Lower leg skin (tissue), 3 donors: ENCODE data around the gene RAD52.

Experiments used
- POLR2A ChIP-seq, 2 donors: fragments of 450-650 bp; IDR thresholded peaks; one replicate each; pipeline ENCODE4 v1.6.1; 2016 to 2017; ENCODE audit warnings: antibody characterized with exemption in 2 of 2, mild to moderate bottlenecking in 1 of 2, moderate library complexity in 1 of 2
- TF ChIP-seq, protein P1 (sequence below), 3 donors: fragments of 450-650 bp; IDR thresholded peaks; one replicate each; pipeline ENCODE4 v1.5.1; 2016; ENCODE audit warnings: antibody characterized with exemption in 3 of 3, mild to moderate bottlenecking in 3 of 3, moderate library complexity in 2 of 3

DNA sequence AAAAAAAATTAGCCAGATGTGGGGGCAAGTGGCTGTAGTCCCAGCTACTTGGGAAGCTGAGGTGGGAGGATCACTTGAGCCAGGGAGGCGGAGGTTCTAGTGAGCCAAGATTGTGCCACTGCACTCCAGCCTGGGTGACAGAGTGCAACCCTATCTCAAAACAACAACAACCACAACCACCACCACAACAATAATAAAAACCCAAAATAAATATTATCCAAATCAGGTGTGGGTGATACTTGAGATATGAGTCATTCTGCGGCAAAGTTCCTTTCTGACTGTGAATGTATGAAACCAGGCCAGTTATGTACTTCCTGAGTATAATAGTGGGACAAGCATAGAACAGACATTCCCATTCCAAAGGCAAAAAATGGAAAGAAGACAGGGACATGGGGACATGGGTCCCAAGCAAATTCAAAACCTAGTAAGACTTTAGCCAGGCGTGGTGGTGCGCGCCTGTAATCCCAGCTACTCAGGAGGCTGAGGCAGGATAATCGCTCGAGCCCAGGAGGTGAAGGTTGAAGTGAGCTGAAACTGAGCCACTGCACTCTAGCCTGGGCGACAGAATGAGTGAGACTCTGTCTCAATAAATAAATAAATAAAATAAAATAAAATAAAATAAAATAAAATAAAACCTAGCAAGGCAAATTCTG is 31.8 kb upstream of the RAD52 start:
- TF ChIP-seq, protein P1, sequence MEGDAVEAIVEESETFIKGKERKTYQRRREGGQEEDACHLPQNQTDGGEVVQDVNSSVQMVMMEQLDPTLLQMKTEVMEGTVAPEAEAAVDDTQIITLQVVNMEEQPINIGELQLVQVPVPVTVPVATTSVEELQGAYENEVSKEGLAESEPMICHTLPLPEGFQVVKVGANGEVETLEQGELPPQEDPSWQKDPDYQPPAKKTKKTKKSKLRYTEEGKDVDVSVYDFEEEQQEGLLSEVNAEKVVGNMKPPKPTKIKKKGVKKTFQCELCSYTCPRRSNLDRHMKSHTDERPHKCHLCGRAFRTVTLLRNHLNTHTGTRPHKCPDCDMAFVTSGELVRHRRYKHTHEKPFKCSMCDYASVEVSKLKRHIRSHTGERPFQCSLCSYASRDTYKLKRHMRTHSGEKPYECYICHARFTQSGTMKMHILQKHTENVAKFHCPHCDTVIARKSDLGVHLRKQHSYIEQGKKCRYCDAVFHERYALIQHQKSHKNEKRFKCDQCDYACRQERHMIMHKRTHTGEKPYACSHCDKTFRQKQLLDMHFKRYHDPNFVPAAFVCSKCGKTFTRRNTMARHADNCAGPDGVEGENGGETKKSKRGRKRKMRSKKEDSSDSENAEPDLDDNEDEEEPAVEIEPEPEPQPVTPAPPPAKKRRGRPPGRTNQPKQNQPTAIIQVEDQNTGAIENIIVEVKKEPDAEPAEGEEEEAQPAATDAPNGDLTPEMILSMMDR (IDR thresholded peaks at IDR 0.05), result no peak
- TF ChIP-seq POLR2A (IDR thresholded peaks at IDR 0.05), result no peak
